Cortex of kidney (tissue), 1 donor: Measurements from ENCODE around the gene GINS1.
"Not testable (repeated sequence)": the region's sequence is repeated elsewhere in the genome, so short reads cannot be mapped to it uniquely, and the experiment has no call there.

Experiments used
- DNase-seq: peaks from one replicate; lab custom pipeline; 2025; lab: John Stamatoyannopoulos, UW

GINS1 gene

DNA sequence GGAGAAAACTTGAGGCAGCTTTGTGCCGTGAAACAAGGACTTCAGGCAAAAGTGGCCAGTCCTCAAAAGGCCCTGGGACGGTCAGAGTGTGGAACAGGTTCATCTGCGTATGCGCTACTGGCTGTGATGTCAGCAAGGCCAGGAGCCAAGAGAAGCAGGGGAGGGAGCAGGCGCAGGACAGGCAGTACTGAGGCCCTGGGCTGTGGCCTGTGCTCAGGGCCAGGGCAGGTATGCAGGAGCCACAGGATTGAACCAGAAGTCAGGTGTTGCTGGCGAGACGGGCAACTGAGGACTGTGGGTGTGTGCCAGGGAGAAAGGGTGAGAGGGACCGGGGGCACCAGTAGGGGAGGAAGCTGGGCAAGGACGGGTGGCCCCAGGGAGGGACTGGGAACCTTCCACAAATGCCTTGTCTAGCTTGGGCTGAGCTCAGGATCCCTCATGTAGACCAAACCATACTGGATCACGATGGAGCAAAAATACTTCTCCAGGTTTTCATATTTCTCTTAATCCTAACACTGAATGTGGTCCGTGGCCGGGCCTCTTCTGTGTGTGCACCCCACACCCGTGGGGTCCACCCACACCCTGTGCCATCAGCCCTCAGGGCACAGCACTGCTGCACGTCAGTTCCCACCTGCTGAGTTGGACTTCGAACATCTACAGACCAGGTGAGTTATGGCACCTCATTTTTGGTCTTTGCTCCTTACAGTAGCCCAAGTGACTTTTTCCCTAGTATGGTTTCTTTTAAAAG, 46.9 kb downstream of the GINS1 start:
- DNase-seq = no peak

DNA sequence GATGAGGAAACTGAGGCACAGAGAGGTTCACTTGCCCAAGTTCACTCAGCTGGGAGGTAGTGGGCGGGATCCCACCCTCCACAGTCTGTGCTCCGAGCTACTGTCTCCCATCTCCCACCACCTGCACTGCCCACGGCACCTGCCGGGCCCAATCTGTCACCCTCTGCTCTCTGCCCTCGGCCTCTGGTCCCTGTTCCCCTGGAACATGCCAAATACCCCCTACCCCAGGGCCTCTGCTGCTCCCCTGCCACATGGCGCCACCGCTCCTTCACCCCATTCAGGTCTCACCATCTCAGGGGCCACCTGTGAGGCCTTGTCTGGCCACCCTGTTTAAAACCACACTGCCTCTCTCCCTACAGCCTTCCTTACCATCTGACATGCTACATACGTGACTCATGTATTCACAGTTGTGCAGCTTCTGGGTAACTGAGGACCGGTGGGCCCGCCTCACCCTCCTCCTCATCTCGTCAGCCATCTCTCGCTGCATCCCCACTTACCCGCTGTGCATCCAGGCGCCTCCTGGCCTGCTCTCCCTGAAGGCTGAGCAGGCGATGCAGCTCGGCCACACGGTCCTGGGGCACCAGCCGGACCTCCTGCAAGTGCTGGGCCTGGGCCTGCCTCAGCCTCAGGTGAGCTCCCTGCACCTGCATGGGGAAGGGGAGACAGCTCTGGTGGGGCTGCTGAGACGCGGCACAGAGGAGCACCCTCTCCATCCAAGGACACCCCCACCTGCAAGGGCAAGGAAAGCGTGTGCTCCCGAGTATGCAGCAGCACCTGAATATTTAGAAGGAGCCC, 50.6 kb downstream of the GINS1 start:
- no peak for DNase-seq

DNA sequence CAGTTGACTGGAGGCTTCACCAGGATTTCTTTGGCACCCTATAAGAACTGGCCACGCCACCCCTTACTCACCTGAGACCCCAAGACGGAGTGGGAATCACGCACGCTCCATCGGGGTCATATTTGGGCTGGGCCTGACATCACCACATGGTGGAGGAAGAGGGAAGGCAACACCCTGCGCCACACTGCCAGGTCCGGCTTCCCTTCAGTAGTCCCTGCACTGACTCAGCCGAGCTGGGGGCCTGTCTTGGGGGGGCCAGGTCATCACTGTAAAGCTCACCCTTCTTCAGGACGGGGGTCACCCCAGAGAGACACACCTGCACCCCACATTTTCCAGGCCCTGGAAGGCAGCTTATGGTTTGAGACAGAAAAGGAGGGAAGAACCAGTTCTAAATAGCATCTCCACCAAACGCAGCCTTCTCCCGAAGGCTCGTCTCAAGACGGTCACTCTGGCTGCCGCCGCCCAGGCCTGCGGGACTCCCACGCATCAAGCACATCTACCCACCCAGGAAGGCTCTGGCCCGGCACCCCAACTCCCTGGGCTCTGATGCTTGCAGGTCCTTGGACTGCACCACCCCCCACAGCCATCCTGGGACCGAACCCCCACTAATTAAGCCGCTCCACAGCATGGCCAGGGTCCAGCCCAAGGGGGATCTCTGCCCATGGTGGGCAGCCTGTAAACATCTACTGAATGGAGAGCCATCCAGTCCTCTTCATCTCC, 51.8 kb downstream of the GINS1 start:
- DNase-seq = no peak

DNA sequence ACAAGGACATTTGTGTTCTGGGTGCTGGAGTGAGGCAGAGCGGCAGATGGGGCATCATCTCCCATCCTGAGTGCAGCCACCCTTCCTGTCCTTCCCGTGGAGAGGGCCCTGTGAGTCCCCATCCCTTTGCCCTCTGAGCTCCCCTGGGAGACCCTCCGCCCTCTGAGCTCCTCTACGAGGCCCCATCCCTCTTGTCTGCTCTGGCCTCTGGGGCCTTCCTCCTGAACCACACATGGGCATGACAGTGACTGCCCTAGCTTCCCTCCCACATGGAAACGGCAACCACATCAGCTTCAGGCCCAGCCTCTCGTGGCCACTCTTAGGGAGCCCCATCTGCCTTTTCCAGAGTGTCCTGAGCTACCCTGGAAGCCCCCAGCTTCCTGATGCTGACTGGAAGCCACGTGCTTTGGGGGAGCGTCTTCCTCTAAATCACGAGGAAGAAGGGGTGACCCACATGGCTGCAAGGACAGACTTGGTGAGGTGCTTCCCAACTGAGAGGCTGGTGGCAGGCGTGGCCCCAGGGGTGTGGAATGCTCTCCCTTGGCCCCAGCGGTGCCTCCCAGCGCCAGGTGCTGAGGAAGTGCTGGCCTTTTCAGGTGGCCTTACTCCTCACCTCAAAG, 52.6 kb downstream of the GINS1 start:
- DNase-seq = no peak

DNA sequence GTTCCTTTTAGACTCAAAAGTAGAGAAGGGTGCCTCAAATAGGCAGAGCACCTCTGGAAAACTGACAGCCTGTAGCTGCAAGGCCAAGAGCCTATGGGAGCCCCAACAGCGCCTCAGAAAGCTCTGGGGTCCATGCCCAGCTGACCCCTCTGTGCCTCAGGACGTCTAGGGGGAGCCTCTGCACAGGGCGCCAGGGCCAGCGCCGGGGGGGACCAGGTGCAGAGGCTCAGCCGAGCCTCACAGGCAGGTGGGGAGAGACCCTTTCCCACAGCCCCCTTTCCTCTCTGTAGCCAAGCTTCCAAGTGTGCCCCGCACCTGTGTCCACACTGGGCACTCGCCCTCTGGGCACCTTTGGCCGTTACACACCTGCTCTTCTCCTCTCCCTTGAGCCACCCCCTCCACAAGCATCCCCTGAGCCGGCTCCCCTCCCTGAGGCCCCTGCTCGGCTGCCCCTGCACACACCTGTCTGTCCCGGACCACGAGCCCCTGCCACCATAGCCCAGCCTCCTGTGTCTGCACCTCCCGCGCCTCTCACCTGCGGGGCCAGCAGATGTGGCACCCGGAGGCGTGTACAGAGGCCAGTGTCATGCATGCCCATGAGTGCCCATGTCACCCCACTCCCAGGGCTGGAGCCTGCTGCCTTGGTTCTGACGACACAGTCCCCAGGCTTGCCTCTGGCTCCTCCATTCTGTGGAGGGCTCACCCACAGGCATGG, 53.2 kb downstream of the GINS1 start:
- DNase-seq = no peak

DNA sequence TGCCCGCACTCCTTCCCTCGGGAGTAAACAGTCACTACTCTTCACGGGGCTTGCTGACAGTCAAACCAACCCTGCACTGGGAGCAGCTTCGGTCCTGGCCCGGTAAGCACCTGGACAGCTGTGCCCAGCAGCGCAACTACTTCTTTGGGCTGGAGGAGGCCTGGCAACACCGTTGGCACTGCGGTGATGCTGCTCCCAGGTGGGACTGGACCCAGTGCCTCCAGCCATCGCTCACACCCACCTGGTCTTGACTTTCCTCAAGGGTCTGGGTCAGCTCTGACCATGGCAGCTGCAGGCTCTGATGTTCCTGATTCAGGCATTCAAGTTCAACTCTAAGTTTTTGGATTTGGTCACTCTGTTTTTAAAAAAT, 53.8 kb downstream of the GINS1 start:
- no peak for DNase-seq

DNA sequence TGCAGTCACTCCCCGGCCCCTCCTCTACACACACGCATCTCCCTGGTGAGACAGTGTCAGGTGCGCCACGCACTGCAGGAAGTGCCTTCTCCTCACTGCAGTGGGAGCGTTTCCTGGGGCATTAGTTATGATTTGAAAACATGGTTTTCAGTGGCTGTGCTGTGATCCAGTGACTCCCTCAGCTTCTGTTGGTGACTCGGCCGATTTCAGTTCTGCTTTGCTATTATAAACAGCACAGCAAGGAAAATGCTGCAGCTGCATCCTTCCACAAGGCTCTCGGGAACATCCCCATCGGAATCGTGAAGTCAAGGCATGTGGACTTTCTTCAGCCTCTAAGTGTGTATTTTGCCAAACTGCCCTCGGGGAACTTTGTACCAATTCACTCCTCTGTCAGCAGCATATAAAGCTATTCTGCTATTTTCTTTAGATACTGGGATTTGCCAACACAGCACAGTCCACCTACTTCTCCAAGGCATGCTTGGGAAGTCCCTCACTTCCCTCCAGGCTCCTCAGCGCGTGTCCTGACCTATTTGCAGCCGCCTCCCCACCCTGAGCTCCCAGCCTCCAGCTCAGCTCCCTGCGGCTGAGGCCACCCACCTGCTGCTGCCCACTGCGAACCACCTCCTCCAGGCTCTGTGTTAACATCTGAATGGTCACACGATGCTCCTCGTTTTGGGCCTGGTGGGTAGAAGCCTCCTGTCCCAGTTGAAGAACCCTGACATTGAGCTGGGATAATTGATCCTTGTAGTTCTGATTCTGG, 54.5 kb downstream of the GINS1 start:
- no peak for DNase-seq

DNA sequence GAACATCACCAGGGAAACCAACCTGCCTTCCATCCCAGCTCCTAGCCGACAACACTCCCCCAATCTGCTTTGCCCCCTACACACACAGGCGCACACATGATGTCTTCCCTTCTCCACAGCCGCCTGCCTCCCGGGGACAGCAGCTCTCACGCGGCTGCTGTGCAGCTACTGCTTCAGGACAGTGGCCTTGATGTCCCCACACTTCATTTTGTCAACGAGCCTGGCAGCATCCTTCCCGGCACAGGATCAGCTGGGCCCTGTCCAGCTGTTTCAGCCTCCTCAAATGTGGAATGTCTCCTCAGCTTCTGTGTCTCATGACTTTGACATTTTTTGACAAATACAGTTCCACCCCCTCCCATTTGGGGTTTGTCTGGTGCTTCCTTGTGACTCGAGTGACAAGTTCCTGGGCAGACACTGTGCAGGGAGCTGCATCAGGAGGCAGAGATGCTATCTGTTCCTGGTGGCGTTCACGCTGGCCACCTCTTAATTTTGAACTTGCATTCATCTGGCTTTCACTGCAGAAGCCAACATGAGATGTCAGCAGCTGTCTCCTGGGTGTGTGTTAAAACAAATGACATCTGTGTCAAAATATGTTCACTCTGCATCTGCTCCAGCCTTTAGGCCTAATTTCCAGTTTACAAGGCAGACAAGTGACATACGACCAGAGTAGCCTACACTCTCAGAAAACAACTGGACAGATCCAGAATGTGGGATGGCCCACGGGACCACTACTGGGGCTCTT, 57.2 kb downstream of the GINS1 start:
- no peak for DNase-seq

DNA sequence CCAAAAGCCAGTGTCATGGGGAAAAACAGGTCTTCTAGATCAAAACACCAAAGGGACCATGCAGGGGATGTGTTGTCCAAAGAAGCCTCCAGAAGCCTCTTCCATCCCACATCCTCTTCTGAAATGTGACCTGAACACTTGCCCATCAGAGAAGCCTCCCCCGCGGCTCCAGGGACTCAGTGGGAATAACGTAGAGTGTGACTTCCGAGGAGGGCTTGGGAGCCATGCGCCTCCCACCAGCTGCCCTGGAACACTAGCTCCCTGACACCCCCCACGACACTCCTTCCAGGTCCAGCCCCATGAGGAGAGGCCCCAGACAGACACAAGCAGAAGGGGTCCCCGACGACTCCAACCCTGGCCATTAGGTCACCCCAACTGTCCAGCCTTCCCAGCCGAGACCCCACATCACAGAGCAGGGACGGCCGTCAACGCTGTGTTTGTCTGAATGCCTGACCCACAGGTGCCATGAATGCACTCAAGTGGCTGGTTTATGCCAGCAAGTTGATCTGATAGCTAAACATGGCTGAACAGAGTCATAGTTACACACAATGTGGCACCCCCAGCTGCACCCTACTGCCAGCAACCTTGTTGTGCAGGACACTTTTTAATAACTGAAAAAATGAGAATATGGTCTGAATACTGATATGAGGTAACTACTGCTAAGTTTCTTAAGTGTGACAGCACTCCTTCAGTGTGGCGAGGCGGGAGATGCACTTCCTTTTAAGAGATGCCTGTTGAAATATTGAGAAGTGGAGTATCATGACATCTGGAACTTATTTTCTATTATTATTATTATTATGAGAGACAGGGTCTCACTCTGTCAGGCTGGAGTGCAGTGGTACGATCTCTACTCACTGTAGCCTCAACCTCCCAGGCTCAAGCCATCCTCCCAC, 58.0 kb downstream of the GINS1 start:
- no peak for DNase-seq

DNA sequence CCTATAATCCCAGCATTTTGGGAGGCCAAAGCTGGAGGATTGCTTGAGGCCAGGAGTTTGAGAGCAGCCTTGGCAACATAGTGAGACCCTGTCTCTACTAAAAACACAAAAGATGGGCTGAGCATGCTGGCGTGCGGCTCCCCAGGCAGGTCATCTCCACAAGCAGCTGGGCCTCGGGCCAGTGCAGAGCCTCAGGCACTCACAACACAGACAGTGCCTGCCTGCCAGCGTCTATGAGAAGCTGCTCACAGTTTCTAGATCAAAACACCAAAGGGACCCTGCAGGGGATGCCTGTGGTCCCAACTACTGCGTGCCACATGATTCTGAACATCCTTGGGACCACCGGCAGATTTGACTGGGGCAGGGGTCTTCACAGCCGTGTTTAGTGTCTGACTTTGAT, 59.4 kb downstream of the GINS1 start:
- DNase-seq = no peak

DNA sequence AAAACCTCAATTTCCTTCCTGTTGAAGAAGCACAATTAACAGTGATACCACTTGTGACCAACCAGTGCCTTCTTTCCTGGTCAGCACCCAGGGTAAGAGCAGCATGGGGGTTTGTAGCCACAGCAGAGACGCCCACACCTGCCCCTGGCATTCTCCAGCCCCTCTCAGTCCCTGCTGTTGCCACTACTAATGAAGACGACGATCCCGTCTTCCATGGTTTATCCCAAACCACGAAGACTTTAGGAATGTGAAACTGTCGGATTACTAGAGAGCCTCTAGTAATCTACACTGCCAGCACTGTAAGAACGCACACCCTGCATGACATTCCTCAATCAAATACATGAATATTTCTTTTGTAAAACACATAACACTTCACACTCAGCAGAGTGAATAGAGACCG, 60.0 kb downstream of the GINS1 start:
- no peak for DNase-seq

DNA sequence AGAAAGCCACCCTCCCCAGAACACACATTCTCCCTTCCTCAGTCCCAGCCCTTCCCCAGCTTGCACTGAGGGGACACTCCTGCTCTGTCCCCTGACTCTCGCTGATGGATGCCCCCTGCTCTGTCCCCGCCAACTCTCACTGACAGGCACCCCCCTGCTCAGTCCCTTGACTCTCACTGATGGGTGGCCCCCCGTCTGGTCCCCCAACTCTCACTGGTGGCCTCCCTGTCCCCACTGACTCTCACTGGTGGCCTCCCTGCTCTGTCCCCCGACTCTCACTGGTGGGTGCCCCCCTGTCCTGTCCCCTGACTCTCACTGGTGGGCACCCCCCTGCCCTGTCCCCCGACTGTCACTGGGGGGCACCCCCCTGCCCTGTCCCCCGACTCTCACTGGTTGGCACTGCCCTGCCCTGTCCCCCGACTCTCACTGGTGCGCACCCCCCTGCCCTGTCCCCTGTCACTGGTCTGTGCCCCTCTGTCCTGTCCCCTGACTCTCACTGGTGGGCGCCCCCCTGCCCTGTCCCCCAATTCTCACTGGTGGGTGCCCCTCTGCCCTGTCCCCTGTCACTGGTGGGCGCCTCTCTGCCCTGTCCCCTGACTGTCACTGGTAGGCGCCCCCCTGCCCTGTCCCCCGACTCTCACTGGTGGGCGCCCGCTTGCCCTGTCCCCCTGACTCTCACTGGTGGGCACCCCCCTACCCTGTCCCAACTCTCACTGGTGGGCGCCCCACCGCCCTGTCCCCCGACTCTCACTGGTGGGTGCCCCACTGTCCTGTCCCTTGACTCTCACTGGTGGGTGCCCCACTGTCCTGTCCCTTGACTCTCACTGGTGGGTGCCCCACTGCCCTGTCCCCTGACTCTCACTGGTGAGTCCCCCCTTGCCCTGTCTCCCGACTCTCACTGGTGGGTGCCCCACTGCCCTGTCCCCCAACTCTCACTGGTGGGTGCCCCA, 60.9 kb downstream of the GINS1 start:
- no peak for DNase-seq

DNA sequence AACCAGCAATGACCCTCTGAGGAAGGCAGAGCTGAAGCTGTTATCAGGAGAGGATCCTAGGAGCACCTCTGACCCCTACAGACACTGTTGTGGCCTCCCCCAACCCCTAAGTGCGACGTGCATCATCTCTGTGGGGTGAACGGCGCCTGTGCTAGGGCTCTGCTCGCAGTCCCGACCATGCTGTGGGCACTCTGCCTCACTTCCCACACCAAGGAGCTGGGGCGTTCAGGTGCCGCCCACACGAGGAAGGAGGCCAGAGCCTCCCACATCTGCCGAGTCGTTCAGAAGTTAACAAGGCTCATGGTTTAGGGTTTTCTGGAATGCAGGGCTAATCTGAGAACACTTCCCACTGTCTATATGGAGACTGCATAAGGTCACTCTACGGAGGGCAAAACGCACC, 62.1 kb downstream of the GINS1 start:
- DNase-seq = no peak

DNA sequence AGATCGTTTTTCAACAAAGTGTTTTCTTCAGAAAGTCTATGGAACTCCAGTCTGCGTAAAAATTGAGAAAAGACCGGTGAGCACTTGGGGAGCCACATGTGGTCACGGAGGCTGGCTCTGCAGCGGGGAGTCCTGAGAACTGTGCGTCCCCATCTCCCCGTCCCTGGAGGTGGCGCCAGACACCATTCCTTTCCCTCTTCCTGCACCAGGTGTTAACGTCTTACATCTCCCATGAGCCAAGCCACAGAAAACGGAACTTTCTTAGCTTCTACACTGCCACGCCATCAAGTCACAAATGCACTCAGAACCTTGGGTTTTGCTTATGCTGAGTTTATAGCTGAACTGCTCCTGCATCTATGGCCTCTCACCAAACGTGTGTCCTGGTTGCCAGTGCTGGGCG, 62.6 kb downstream of the GINS1 start:
- DNase-seq = no peak

DNA sequence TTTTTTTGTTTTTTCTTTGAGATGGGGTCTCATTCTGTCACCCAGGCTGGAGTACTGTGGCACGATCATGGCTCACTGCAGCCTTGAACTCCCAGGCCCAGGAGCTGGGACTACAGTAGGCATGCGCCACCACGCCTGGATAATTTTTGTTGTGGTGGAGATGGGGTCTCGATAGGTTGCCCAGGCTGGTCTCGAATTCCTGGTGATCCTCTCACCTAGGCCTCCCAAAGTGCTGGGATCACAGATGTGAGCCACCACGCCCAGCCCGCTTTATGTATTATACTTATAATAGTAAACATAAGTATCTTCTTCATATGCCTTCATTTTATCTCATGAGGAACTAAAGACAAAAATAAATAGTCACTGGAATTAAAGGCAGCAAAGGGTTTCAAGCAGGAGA, 63.5 kb downstream of the GINS1 start:
- no peak for DNase-seq

DNA sequence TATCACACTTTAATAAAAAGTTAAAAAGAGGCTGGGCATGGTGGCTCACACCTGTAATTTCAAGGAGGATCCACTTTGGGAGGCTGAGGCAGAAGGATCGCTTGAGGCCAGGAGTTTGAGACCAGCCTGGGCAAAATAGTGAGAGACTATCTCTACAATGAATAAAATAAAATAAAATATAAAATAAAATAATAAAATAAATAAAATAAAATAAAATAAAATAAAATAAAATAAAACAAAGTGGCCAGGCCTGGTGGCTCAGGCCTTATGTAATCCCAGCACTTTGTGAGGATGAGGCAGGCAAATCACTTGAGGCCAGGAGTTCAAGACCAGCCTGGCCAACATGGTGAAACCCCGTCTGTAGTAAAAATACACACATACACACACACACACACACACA, 65.8 kb downstream of the GINS1 start:
- not testable (repeated sequence) for DNase-seq

DNA sequence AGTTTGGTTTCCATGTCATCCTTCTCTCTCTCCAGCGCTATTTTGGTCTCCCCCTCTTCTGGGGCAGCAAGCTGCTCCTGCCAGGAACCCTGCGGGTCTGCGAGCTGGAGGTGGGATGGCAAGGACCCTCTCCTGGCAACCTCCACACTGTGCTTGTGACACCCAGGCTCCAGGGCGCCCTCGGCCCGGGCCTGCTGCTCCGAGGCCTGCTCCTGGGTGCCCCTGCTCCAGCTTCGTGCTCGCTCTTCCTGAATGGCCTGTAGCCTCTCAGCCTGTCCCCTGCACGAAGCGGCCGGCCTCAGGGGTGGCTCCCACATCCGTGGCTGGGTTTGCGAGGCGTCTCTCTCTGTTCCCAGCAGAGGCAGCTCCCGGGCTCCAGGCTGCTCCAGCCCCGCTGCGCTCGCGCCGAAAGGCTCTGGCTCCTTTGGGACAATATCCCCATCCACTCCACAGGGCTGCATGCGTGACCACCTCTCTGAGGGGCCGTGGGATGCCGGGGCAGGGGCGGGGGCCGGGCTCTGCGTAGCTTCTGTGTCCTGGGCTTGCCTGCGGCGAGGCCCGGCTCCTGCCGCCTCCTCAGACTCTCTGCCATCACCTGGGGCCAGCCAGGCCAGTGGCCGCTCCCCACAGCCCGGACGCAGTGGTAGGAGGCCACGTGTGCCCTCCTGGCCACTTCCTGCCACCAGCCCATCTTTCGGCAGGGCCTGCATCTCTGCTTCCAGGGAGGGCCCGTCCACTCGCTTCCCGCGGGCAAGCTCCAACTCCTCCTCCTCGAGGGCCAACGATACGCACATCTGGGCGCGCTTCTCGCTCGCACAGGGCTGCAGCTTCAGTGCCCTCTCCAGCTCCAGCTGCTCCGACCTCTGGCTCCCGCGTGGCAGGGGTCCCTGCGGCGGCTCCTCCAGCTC, 68.9 kb downstream of the GINS1 start:
- DNase-seq = no peak
